COLO668 (cell line): ENCODE data around the gene ATXN7.

Experiments used
- DNase-seq: peaks from one replicate; lab custom pipeline; 2025; ENCODE audit not compliant: unreplicated experiment; lab: John Stamatoyannopoulos, UW

Gene ATXN7

GRCh38 chr3:63961891-63962290 is 98.2 kb downstream of the ATXN7 start:
- DNase-seq: no peak

- no peak for DNase-seq
Measured at GRCh38 chr3:63963496-63963895, 99.8 kb downstream of the ATXN7 start.

- no peak for DNase-seq
Measured at GRCh38 chr3:63964681-63965485, 101.2 kb downstream of the ATXN7 start.

GRCh38 chr3:63966007-63966406 is 102.3 kb downstream of the ATXN7 start:
- DNase-seq: no peak

GRCh38 chr3:63966871-63967270 is 103.2 kb downstream of the ATXN7 start:
- no peak for DNase-seq

- DNase-seq: no peak
Measured at GRCh38 chr3:63967675-63968611, 104.3 kb downstream of the ATXN7 start.

GRCh38 chr3:63968612-63969350 is 105.1 kb downstream of the ATXN7 start:
- DNase-seq: no peak

- DNase-seq: no peak
Measured at GRCh38 chr3:63969876-63970275, 106.2 kb downstream of the ATXN7 start.

- DNase-seq: no peak
Measured at GRCh38 chr3:63970631-63971475, 107.2 kb downstream of the ATXN7 start.

- no peak for DNase-seq
Measured at GRCh38 chr3:63972196-63972595, 108.5 kb downstream of the ATXN7 start.

- DNase-seq: no peak
Measured at GRCh38 chr3:63972987-63973386, 109.3 kb downstream of the ATXN7 start.

GRCh38 chr3:63973406-63973805 is 109.7 kb downstream of the ATXN7 start:
- DNase-seq: no peak

- DNase-seq: no peak
Measured at GRCh38 chr3:63974451-63974850, 110.8 kb downstream of the ATXN7 start.

GRCh38 chr3:63975723-63976122 is 112.1 kb downstream of the ATXN7 start:
- DNase-seq: no peak

GRCh38 chr3:63976161-63976871 is 112.6 kb downstream of the ATXN7 start:
- DNase-seq: no peak

GRCh38 chr3:63976872-63977200 is 113.2 kb downstream of the ATXN7 start:
- no peak for DNase-seq

GRCh38 chr3:63977893-63978292 is 114.2 kb downstream of the ATXN7 start:
- no peak for DNase-seq

- DNase-seq: no peak
Measured at GRCh38 chr3:63979093-63979885, 115.6 kb downstream of the ATXN7 start.

GRCh38 chr3:63980019-63980418 is 116.4 kb downstream of the ATXN7 start:
- no peak for DNase-seq
